GM12878 (cell line): ENCODE data around the gene PPP2R5C. TPM values are rescaled to one million over a fixed set of nuclear protein-coding genes. Genes with fewer than 3 reads are reported as not detected.

Source experiments
- ATAC-seq: fragments of 200-7000 bp; cut with Tn5 transposase; 3 replicates; pipeline ENCODE4 v1.9.1; 2020; ENCODE audit warnings: mild to moderate bottlenecking, moderate library complexity
- BruUV-seq: library from RNA; stranded (reverse); fragments of 400-500 nt; replicated peaks from 2 replicates; lab custom pipeline; 2021; lab: Mats Ljungman, UMichigan
- CTCF ChIA-PET: fragments of 300-600 bp; sonication (Branson Sonifier 250); formaldehyde crosslinking; extraction: SDS; loops from one replicate; lab custom pipeline; 2021; ENCODE audit warnings: inconsistent platforms; lab: Yijun Ruan, JAX
- POLR2A ChIA-PET: fragments of 350-600 bp; formaldehyde crosslinking; extraction: SDS; loops from one replicate; lab custom pipeline; 2021; ENCODE audit warnings: inconsistent platforms; lab: Charles Lee
- RAD21 ChIA-PET: fragments of 300-600 bp; sonication (Branson Sonifier 250); formaldehyde crosslinking; loops from one replicate; lab custom pipeline; 2023; ENCODE audit warnings: antibody characterized with exemption; ENCODE audit not compliant: unreplicated experiment; lab: Charles Lee
- SMC1A ChIA-PET: fragments of 300-600 bp; sonication (Branson Sonifier 250); formaldehyde crosslinking; loops from one replicate; lab custom pipeline; 2023; ENCODE audit not compliant: unreplicated experiment, uncharacterized antibody; lab: Charles Lee
- DNase-seq: peaks from one replicate; pipeline ENCODE4 v3.0.0-alpha.2; 2011; ENCODE audit warnings: low read depth, low spot score
- FAIRE-seq: peaks from 3 replicates; lab custom pipeline; 2011; peaks lifted over from hg19 to GRCh38; lab: Jason Lieb, UNC
- H2AFZ ChIP-seq: 2 replicates; pipeline ENCODE4 v1.6.0; 2011; ENCODE audit warnings: low read depth, low read length, control low read depth; ENCODE audit not compliant: control insufficient read depth
- H3K27ac ChIP-seq: 2 replicates; pipeline ENCODE4 v1.5.1; 2011; ENCODE audit warnings: control low read depth; ENCODE audit not compliant: control insufficient read depth, insufficient read depth
- H3K27me3 ChIP-seq, 2 experiments: replicated peaks in 1 of 2; 2 replicates each; pipeline versions ENCODE4 v1.6.0 to v1.6.1; 2011; ENCODE audit warnings: low read length in 1 of 2; ENCODE audit not compliant: control insufficient read depth in 2 of 2, insufficient read depth in 2 of 2
- H3K36me3 ChIP-seq, 2 experiments: 2 replicates each; pipeline ENCODE4 v1.5.1; 2011; ENCODE audit warnings: low read length in 1 of 2; ENCODE audit not compliant: control insufficient read depth in 2 of 2, insufficient read depth in 2 of 2
- H3K4me1 ChIP-seq: 2 replicates; pipeline ENCODE4 v1.6.1; 2011; ENCODE audit warnings: mild to moderate bottlenecking, low read length, moderate library complexity, mixed read lengths; ENCODE audit not compliant: control insufficient read depth, insufficient read depth
- H3K4me2 ChIP-seq: 2 replicates; pipeline ENCODE4 v1.6.0; 2011; ENCODE audit warnings: control low read depth; ENCODE audit not compliant: control insufficient read depth, insufficient read depth
- H3K4me3 ChIP-seq: fragments of 200-600 bp; sonication (generic); 2 replicates; pipeline ENCODE4 v1.5.1; 2016
- H3K79me2 ChIP-seq: 2 replicates; pipeline ENCODE4 v1.6.0; 2011; ENCODE audit warnings: low read length; ENCODE audit not compliant: control insufficient read depth, insufficient read depth
- H3K9ac ChIP-seq: 2 replicates; pipeline ENCODE4 v1.8.0; 2011; ENCODE audit warnings: low read length, control low read depth, mixed read lengths; ENCODE audit not compliant: control insufficient read depth, insufficient read depth
- H3K9me3 ChIP-seq: replicated peaks from 3 replicates; pipeline ENCODE4 v1.5.1; 2011; ENCODE audit warnings: mild to moderate bottlenecking, low read length; ENCODE audit not compliant: control insufficient read depth, insufficient read depth
- H4K20me1 ChIP-seq: 2 replicates; pipeline ENCODE4 v1.6.0; 2011; ENCODE audit not compliant: control insufficient read depth, insufficient read depth
- ASH2L ChIP-seq: fragments of 300-600, 200-600 bp; sonication (generic); IDR thresholded peaks from 2 replicates; pipeline ENCODE4 v1.6.1; 2017; ENCODE audit warnings: low read depth, mild to moderate bottlenecking, borderline replicate concordance
- ATF7 ChIP-seq: fragments of 450-650 bp; IDR thresholded peaks from 2 replicates; pipeline ENCODE4 v1.6.1; 2016; ENCODE audit warnings: low read depth, mild to moderate bottlenecking
- CEBPB ChIP-seq, 2 experiments: fragments of 150-350 bp in 1 of 2; IDR thresholded peaks; 2 replicates each; pipeline ENCODE4 v1.6.1; 2012 to 2014; ENCODE audit warnings: low read depth in 2 of 2, low read length in 2 of 2, borderline replicate concordance in 1 of 2, inconsistent platforms in 1 of 2
- CREB1 ChIP-seq: IDR thresholded peaks from 2 replicates; pipeline ENCODE4 v1.6.1; 2012; ENCODE audit warnings: low read depth, mild to moderate bottlenecking, inconsistent platforms
- CREM ChIP-seq: IDR thresholded peaks from 2 replicates; pipeline ENCODE4 v1.6.1; 2014; ENCODE audit warnings: antibody characterized with exemption, low read depth
- MTA3 ChIP-seq: IDR thresholded peaks from 2 replicates; pipeline ENCODE4 v1.6.1; 2012; ENCODE audit warnings: low read length, inconsistent platforms, borderline replicate concordance
- RFX5 ChIP-seq: IDR thresholded peaks from 2 replicates; pipeline ENCODE4 v1.6.1; 2011; ENCODE audit warnings: low read depth, low read length, improper control_type of control experiment
- SIX5 ChIP-seq: IDR thresholded peaks from 2 replicates; pipeline ENCODE4 v1.6.1; 2011; ENCODE audit warnings: mild to moderate bottlenecking, low read depth, low read length, moderate library complexity; ENCODE audit not compliant: severe bottlenecking
- SUPT20H ChIP-seq: IDR thresholded peaks from 2 replicates; pipeline ENCODE4 v1.6.1; 2011; ENCODE audit warnings: low read depth, mild to moderate bottlenecking, low read length, moderate library complexity, borderline replicate concordance; ENCODE audit not compliant: control insufficient read depth
- SUZ12 ChIP-seq: fragments of 200-600 bp; sonication (generic); IDR thresholded peaks from one replicate; pipeline ENCODE4 v1.6.1; 2018; ENCODE audit warnings: antibody characterized with exemption, mild to moderate bottlenecking; ENCODE audit not compliant: unreplicated experiment
- TARDBP ChIP-seq: IDR thresholded peaks from 2 replicates; pipeline ENCODE4 v1.6.1; 2016; ENCODE audit warnings: borderline replicate concordance
- WGBS: methylation state at CpG from one replicate; pipeline ENCODE4 v1.1.6; 2016; ENCODE audit warnings: low lambda C conversion rate; ENCODE audit not compliant: insufficient replicate concordance, insufficient coverage; ENCODE audit errors: missing lambda C conversion rate; 5-methylcytosine and 5-hydroxymethylcytosine counted together
- in situ Hi-C: fragments of 300-500 bp; cut with MboI; formaldehyde crosslinking; loops from 9 replicates; pipeline ENCODE4 v1.14.3; 2018; ENCODE audit warnings: mixed read lengths
- intact Hi-C: fragments of 100-400 bp; cut with micrococcal nuclease; formaldehyde crosslinking; loops from one replicate; pipeline ENCODE4 v1.14.2; 2022; ENCODE audit not compliant: unreplicated experiment
- polyA plus RNA-seq, 11 experiments: library from polyadenylated mRNA; depleted of rRNA in 4 of 11; unstranded in 6 of 11; stranded (reverse) in 5 of 11; fragments of >200 nt; fragmentation: Nextera tagmentation in 4 of 11; fragmentation: Illumina TruSeq in 1 of 11; extraction: Ambion mirVana in 4 of 11; extraction: Trizol in 1 of 11; gene quantifications; 1 replicate in 1 of 11; 2 replicates in 10 of 11; pipeline versions ENCODE4 v1.2.1 to v1.2.3, GENCODE V29; 2011 to 2016; ENCODE audit warnings: inconsistent platforms in 2 of 11, missing spikeins in 2 of 11, low read depth in 1 of 11
- total RNA-seq, 4 experiments: library from RNA; depleted of rRNA in 3 of 4; stranded (reverse); fragments of >200 nt in 3 of 4; fragmentation: Illumina TruSeq in 1 of 4; extraction: Trizol in 1 of 4; gene quantifications; 2 replicates each; pipeline versions ENCODE4 v1.2.1 to v1.2.3, GENCODE V29; 2013 to 2021
- TF ChIP-seq, protein P1 (sequence below): IDR thresholded peaks from 2 replicates; pipeline ENCODE4 v1.6.1; 2012; ENCODE audit warnings: improper control_type of control experiment, low read depth, low read length; ENCODE audit not compliant: insufficient replicate concordance

PPP2R5C gene
- total and polyA plus RNA-seq, 10 of the 15 experiments (the other 5 are each of a cell fraction or from before 2014, with no cell fraction given): 106 to 199 (median 144) TPM

DNA sequence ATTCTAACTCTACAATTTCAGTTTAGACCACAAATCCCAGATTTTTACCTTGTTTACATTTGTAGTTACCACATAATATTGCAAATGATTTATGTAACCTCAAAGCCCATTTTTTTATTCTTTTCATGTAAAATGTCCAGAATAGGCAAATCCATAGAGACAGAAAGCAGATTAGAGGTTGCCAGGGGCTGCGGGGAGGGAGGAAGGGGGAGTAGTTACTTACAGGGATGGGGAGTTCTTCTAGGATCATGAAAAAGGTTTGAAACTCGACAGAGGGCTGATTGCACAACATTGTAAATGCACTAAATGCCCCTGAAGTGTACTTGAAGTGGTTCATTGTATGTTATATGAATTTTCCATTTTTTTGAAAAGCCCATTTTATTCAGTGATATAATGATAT, 66.5 kb downstream of the PPP2R5C start:
- ChIA-PET RAD21 (interaction anchor here (5.4 kb wide), 1 partner anchor 16 kb away, joined by 111 read pairs; no protein-coding TSS in a partner anchor), CTCF (interaction anchor here (1.6 kb wide), 1 partner anchor 51 kb away, joined by 4 read pairs; no protein-coding TSS in a partner anchor), SMC1A (interaction anchor here (3.1 to 5.6 kb wide), 2 partner anchors 14 to 18 kb away, joined by 18 to 98 read pairs; no protein-coding TSS in a partner anchor), POLR2A (no interaction called here)
- H2AFZ ChIP-seq: no peak overlapping the region
- no peaks in the 10 kb centered on the region for H4K20me1 ChIP-seq
- H3K9ac ChIP-seq: no peak overlapping the region
- ATAC-seq (no peak), FAIRE-seq (no peak), DNase-seq (no peak)
- H3K36me3 ChIP-seq: peaks cover 4 to 5% of the 10 kb centered on the region in 2 experiments
- H3K27me3 ChIP-seq: no peaks in the 10 kb centered on the region
- intact Hi-C loops: no loop called here
- no peaks in the 10 kb centered on the region for H3K9me3 ChIP-seq
- TF ChIP-seq SUZ12 (no peak), CEBPB (IDR thresholded peaks at IDR 0.05; ENCODE audit: borderline replicate concordance in 1 of 2, low read depth in 2 of 2, low read length in 2 of 2) (no peak)
- peaks cover 80% of the 10 kb centered on the region for H3K79me2 ChIP-seq
- H3K4me2 ChIP-seq: no peak overlapping the region
- no peak overlapping the region for H3K27ac ChIP-seq
- H3K4me1 ChIP-seq: peaks cover 39% of the 10 kb centered on the region
- in situ Hi-C loops: no loop called here
- WGBS: 93% methylated on average over 2 of the region's 2 CpGs
- H3K4me3 ChIP-seq: no peak overlapping the region
- BruUV-seq: no TSS peak

DNA sequence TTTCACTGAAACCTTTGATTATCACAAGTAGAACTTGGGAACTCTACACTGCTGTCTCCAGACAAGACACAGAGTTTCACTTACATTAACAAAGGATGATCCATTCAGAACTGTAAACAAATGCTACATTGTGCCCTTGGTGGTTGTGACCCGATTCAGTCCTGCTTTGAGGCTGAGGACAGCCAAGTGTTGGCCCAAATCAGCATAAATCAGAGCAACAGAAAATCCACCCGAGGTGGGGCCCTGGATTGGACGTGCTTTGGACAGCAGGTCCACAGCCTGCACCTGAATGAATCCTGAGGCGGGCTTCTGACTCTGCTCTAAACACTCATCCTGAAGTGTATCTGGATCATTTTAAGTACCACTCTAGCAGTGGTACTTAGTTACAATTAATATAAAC, 68.8 kb downstream of the PPP2R5C start:
- Histone ChIP-seq H4K20me1 (no peaks in the 10 kb centered on the region), H3K9me3 (no peaks in the 10 kb centered on the region), H2AFZ (no peak overlapping the region), H3K4me3 (no peak overlapping the region), H3K36me3 (peaks cover 4 to 5% of the 10 kb centered on the region in 2 experiments), H3K4me2 (no peak overlapping the region), H3K9ac (no peak overlapping the region), H3K4me1 (peaks cover 22% of the 10 kb centered on the region), H3K27ac (no peak overlapping the region), H3K27me3 (no peaks in the 10 kb centered on the region), H3K79me2 (peaks cover 78% of the 10 kb centered on the region)
- POLR2A ChIA-PET: no interaction called here
- ATAC-seq (no peak), FAIRE-seq (no peak), DNase-seq (no peak)
- RAD21 ChIA-PET: no interaction called here
- no TSS peak for BruUV-seq
- in situ Hi-C loops (no loop called here), intact Hi-C loops (no loop called here)
- WGBS: 99% methylated on average over 4 of the region's 4 CpGs
- CTCF ChIA-PET: interaction anchor here (1.0 to 1.5 kb wide), 2 partner anchors 14 kb away, joined by 8 to 9 read pairs; no protein-coding TSS in a partner anchor
- SMC1A ChIA-PET: interaction anchor here (1.1 kb wide), 1 partner anchor 14 kb away, joined by 3 read pairs; no protein-coding TSS in a partner anchor
- TF ChIP-seq ATF7 (no peak), CREM (no peak), ASH2L (no peak), TARDBP (no peak), SUPT20H (no peak), CREB1 (no peak), MTA3 (no peak), RFX5 (no peak), SIX5 (no peak)
- TF ChIP-seq, protein P1, sequence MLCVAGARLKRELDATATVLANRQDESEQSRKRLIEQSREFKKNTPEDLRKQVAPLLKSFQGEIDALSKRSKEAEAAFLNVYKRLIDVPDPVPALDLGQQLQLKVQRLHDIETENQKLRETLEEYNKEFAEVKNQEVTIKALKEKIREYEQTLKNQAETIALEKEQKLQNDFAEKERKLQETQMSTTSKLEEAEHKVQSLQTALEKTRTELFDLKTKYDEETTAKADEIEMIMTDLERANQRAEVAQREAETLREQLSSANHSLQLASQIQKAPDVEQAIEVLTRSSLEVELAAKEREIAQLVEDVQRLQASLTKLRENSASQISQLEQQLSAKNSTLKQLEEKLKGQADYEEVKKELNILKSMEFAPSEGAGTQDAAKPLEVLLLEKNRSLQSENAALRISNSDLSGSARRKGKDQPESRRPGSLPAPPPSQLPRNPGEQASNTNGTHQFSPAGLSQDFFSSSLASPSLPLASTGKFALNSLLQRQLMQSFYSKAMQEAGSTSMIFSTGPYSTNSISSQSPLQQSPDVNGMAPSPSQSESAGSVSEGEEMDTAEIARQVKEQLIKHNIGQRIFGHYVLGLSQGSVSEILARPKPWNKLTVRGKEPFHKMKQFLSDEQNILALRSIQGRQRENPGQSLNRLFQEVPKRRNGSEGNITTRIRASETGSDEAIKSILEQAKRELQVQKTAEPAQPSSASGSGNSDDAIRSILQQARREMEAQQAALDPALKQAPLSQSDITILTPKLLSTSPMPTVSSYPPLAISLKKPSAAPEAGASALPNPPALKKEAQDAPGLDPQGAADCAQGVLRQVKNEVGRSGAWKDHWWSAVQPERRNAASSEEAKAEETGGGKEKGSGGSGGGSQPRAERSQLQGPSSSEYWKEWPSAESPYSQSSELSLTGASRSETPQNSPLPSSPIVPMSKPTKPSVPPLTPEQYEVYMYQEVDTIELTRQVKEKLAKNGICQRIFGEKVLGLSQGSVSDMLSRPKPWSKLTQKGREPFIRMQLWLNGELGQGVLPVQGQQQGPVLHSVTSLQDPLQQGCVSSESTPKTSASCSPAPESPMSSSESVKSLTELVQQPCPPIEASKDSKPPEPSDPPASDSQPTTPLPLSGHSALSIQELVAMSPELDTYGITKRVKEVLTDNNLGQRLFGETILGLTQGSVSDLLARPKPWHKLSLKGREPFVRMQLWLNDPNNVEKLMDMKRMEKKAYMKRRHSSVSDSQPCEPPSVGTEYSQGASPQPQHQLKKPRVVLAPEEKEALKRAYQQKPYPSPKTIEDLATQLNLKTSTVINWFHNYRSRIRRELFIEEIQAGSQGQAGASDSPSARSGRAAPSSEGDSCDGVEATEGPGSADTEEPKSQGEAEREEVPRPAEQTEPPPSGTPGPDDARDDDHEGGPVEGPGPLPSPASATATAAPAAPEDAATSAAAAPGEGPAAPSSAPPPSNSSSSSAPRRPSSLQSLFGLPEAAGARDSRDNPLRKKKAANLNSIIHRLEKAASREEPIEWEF: no peak
